Natural killer cell (primary cell): ENCODE results near the gene CCDC186. TPM values are rescaled to one million over a fixed set of nuclear protein-coding genes. Genes with fewer than 3 reads are reported as not detected.
"Not testable (repeated sequence)": the region's sequence is repeated elsewhere in the genome, so short reads cannot be mapped to it uniquely, and the experiment has no call there.

Source experiments
- ATAC-seq, 3 donors: fragments of 150-1000 bp in 2 of 3; fragments of 200-7000 bp in 1 of 3; cut with Tn5 transposase; 1 replicate in 1 of 3; 2 replicates in 2 of 3; pipeline ENCODE4 v1.10.0; 2021; ENCODE audit warnings: mild to moderate bottlenecking in 2 of 3, moderate library complexity in 2 of 3
- DNase-seq, 2 donors: peaks; one replicate each; pipeline versions ENCODE4 v3.0.0 to v3.0.0-alpha.2; 2013 to 2021; ENCODE audit warnings: mixed read lengths in 1 of 2
- H3K27ac ChIP-seq: one replicate; pipeline ENCODE4 v1.5.1; 2013; ENCODE audit warnings: mild to moderate bottlenecking, low read length
- H3K27me3 ChIP-seq: one replicate; pipeline ENCODE4 v1.6.1; 2013; ENCODE audit warnings: low read length; ENCODE audit not compliant: control insufficient read depth, insufficient read depth
- H3K36me3 ChIP-seq: one replicate; pipeline ENCODE4 v1.6.1; 2013; ENCODE audit warnings: low read length; ENCODE audit not compliant: control insufficient read depth, insufficient read depth
- H3K4me1 ChIP-seq: one replicate; pipeline ENCODE4 v1.6.1; 2013; ENCODE audit warnings: low read length; ENCODE audit not compliant: control insufficient read depth, insufficient read depth
- H3K4me3 ChIP-seq: one replicate; pipeline ENCODE4 v1.5.1; 2013; ENCODE audit warnings: low read length
- H3K9me3 ChIP-seq: one replicate; pipeline ENCODE4 v1.6.1; 2013; ENCODE audit warnings: low read length; ENCODE audit not compliant: control insufficient read depth, insufficient read depth
- H3K27ac Mint-ChIP-seq, 2 donors: one replicate each; pipeline ENCODE4 v1.8.0; 2022; ENCODE audit warnings: mild to moderate bottlenecking in 2 of 2, mixed read lengths in 2 of 2, moderate library complexity in 1 of 2
- H3K27me3 Mint-ChIP-seq, 2 donors: one replicate each; pipeline ENCODE4 v1.8.0; 2022; ENCODE audit warnings: low read depth in 2 of 2, mixed read lengths in 2 of 2
- H3K36me3 Mint-ChIP-seq: one replicate; pipeline ENCODE4 v1.8.0; 2022; ENCODE audit warnings: mixed read lengths
- H3K4me1 Mint-ChIP-seq, 2 donors: one replicate each; pipeline ENCODE4 v1.8.0; 2022; ENCODE audit warnings: mixed read lengths in 2 of 2
- H3K4me3 Mint-ChIP-seq: one replicate; pipeline ENCODE4 v1.8.0; 2022; ENCODE audit warnings: mild to moderate bottlenecking, moderate library complexity, mixed read lengths
- H3K9me3 Mint-ChIP-seq, 2 donors: one replicate each; pipeline ENCODE4 v1.8.0; 2022; ENCODE audit warnings: mixed read lengths in 2 of 2
- CTCF ChIP-seq: fragments of 200-600 bp; IDR thresholded peaks from one replicate; pipeline ENCODE4 v1.8.0; 2022; ENCODE audit warnings: antibody characterized with exemption
- WGBS: methylation state at CpG from one replicate; pipeline ENCODE4 v1.1.7; 2013; ENCODE audit warnings: missing lambda C conversion rate; ENCODE audit not compliant: insufficient coverage; 5-methylcytosine and 5-hydroxymethylcytosine counted together
- intact Hi-C: fragments of 100-400 bp; cut with micrococcal nuclease; formaldehyde crosslinking; loops from one replicate; pipeline ENCODE4 v1.14.2; 2022
- total RNA-seq, 4 donors: library from RNA; stranded (reverse); fragments of 120-200 nt in 1 of 4; gene quantifications; one replicate each; pipeline versions ENCODE4 v1.2.3 to v1.2.4, GENCODE V29; 2013 to 2022

Gene CCDC186
- total RNA-seq, 3 donors from 2014 or later (not counting 1 experiment from before 2014, with no cell fraction given), result 51.1 to 66.9 (median 54.0) TPM

GRCh38 chr10:114151486-114151885 is 22.5 kb downstream of the CCDC186 start:
- peaks cover 40% of the 10 kb centered on the region for H3K36me3 ChIP-seq
- H3K9me3 ChIP-seq, result no peaks in the 10 kb centered on the region
- Mint-ChIP-seq H3K4me1 (peaks cover 14 to 17% of the 10 kb centered on the region in 2 donors), H3K27ac (no peak overlapping the region), H3K9me3 (no peaks in the 10 kb centered on the region), H3K27me3 (no peaks in the 10 kb centered on the region), H3K36me3 (peaks cover 13% of the 10 kb centered on the region), H3K4me3 (no peak overlapping the region)
- no peak for TF ChIP-seq CTCF
- no peak for DNase-seq
- intact Hi-C loops, result no loop called here
- H3K4me1 ChIP-seq, result no peaks in the 10 kb centered on the region
- H3K27me3 ChIP-seq, result no peaks in the 10 kb centered on the region
- no peak overlapping the region for H3K27ac ChIP-seq
- no peak overlapping the region for H3K4me3 ChIP-seq
- WGBS, result 100% methylated on average over 2 of the region's 2 CpGs
- no peak for ATAC-seq

DNA sequence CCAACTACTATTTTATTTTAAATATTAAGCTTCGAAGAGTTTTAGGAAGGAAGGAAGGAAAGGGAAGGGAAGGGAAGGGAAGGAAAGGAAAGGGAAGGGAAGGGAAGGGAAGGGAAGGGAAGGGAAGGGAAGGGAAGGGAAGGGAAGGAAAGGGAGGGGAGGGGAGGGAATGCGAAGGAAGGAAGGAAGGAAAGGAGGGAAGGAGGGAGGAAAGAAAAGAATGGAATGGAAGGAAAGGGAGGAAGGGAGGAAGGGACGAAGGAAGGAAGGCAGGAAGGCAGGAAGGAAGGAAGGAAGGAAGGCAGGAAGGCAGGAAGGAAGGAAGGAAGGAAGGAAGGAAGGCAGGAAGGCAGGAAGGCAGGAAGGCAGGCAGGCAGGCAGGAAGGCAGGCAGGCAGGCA is 24.5 kb downstream of the CCDC186 start:
- peaks cover 49% of the 10 kb centered on the region for H3K36me3 ChIP-seq
- peaks cover 14% of the 10 kb centered on the region for H3K36me3 Mint-ChIP-seq
- intact Hi-C loops, H3K4me1 ChIP-seq, H3K9me3 ChIP-seq, H3K27ac ChIP-seq, H3K27ac Mint-ChIP-seq, H3K4me3 Mint-ChIP-seq, ATAC-seq, H3K27me3 ChIP-seq, H3K4me3 ChIP-seq, H3K27me3 Mint-ChIP-seq, DNase-seq, H3K9me3 Mint-ChIP-seq: not testable (repeated sequence)
- WGBS, result 92% methylated on average over 2 of the region's 3 CpGs
- peaks cover 17 to 18% of the 10 kb centered on the region in 2 donors for H3K4me1 Mint-ChIP-seq

GRCh38 chr10:114143160-114143559 is 30.8 kb downstream of the CCDC186 start:
- no peaks in the 10 kb centered on the region for H3K9me3 Mint-ChIP-seq
- no peaks in the 10 kb centered on the region for H3K27me3 ChIP-seq
- H3K4me3 Mint-ChIP-seq, result no peak overlapping the region
- H3K27me3 Mint-ChIP-seq, result no peaks in the 10 kb centered on the region
- no peak overlapping the region for H3K4me3 ChIP-seq
- no peak for ATAC-seq
- 100% methylated on average over 1 of the region's 1 CpG for WGBS
- peaks cover 0 to 4% of the 10 kb centered on the region in 2 donors for H3K4me1 Mint-ChIP-seq
- intact Hi-C loops, result no loop called here
- H3K36me3 ChIP-seq, result peaks cover 65% of the 10 kb centered on the region
- H3K4me1 ChIP-seq, result no peaks in the 10 kb centered on the region
- no peak for DNase-seq
- no peak overlapping the region for H3K27ac Mint-ChIP-seq
- H3K27ac ChIP-seq, result no peak overlapping the region
- H3K36me3 Mint-ChIP-seq, result peaks cover 6% of the 10 kb centered on the region
- H3K9me3 ChIP-seq, result no peaks in the 10 kb centered on the region
- TF ChIP-seq CTCF, result no peak

GRCh38 chr10:114142018-114142417 is 32.0 kb downstream of the CCDC186 start:
- intact Hi-C loops, result no loop called here
- DNase-seq, result no peak
- 93% methylated on average over 3 of the region's 3 CpGs for WGBS
- H3K36me3 ChIP-seq, result peaks cover 61% of the 10 kb centered on the region
- no peak for TF ChIP-seq CTCF
- no peak overlapping the region for H3K27ac ChIP-seq
- H3K9me3 ChIP-seq, result no peaks in the 10 kb centered on the region
- H3K27ac Mint-ChIP-seq, result no peak overlapping the region
- H3K4me1 Mint-ChIP-seq, result peaks cover 0 to 4% of the 10 kb centered on the region in 2 donors
- no peak for ATAC-seq
- H3K27me3 ChIP-seq, result no peaks in the 10 kb centered on the region
- no peaks in the 10 kb centered on the region for H3K9me3 Mint-ChIP-seq
- no peak overlapping the region for H3K4me3 Mint-ChIP-seq
- no peaks in the 10 kb centered on the region for H3K4me1 ChIP-seq
- no peaks in the 10 kb centered on the region for H3K27me3 Mint-ChIP-seq
- H3K4me3 ChIP-seq, result no peak overlapping the region
- peaks cover 6% of the 10 kb centered on the region for H3K36me3 Mint-ChIP-seq

DNA sequence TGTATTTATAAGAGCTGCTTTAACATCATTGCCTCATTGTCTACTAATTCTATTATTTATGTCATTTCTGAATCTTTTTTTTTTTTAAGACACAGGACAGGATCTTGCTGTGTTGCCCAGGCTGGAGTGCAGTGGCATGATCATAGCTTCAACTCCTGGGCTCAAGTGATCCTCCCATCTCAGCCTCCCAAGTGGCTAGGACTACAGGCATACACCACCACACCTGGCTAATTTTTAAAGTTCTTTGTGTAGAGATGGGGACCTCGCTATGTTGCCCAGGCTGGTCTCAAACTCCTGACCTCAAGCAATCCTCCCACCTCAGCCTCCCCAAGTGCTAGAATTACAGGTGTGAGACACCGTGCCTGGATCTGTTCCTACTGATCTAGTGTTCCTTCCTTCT is 33.2 kb downstream of the CCDC186 start:
- H3K27ac Mint-ChIP-seq, H3K27me3 ChIP-seq, intact Hi-C loops, H3K4me1 Mint-ChIP-seq, H3K27me3 Mint-ChIP-seq, H3K36me3 Mint-ChIP-seq, DNase-seq, H3K4me1 ChIP-seq, H3K9me3 Mint-ChIP-seq, H3K4me3 ChIP-seq, ATAC-seq, H3K27ac ChIP-seq, H3K9me3 ChIP-seq, H3K4me3 Mint-ChIP-seq: not testable (repeated sequence)
- 96% methylated on average over 2 of the region's 2 CpGs for WGBS
- H3K36me3 ChIP-seq, result peaks cover 68% of the 10 kb centered on the region
